Activated T-cell treated with anti-CD3 and anti-CD28 coated beads, Interleukin-2, amount 50 U/mL, for 72 hours (primary cell): ENCODE results near the gene IYD. TPM values are rescaled to one million over a fixed set of nuclear protein-coding genes. Genes with fewer than 3 reads are reported as not detected.
"Not testable (repeated sequence)": the region's sequence is repeated elsewhere in the genome, so short reads cannot be mapped to it uniquely, and the experiment has no call there.

ENCODE experiments used
- ATAC-seq, 2 donors: fragments of 150-1000 bp; cut with Tn5 transposase; replicated peaks in 1 of 2; 2 replicates each; pipeline ENCODE4 v1.10.0; 2021; ENCODE audit warnings: moderate library complexity in 2 of 2, mild to moderate bottlenecking in 1 of 2
- DNase-seq, 2 donors: peaks; one replicate each; pipeline ENCODE4 v3.0.0; 2021 to 2022; ENCODE audit warnings: mixed read lengths in 1 of 2
- H3K27ac Mint-ChIP-seq: one replicate; pipeline ENCODE4 v1.8.0; 2022; ENCODE audit warnings: mild to moderate bottlenecking, moderate library complexity, mixed read lengths
- H3K27me3 Mint-ChIP-seq: one replicate; pipeline ENCODE4 v1.8.0; 2022; ENCODE audit warnings: low read depth, mixed read lengths
- H3K36me3 Mint-ChIP-seq, 2 donors: one replicate each; pipeline ENCODE4 v1.8.0; 2022; ENCODE audit warnings: mixed read lengths in 2 of 2, mild to moderate bottlenecking in 1 of 2; ENCODE audit not compliant: insufficient read depth in 2 of 2
- H3K4me1 Mint-ChIP-seq: one replicate; pipeline ENCODE4 v1.8.0; 2022; ENCODE audit warnings: low read depth, mixed read lengths
- H3K4me3 Mint-ChIP-seq, 2 donors: one replicate each; pipeline ENCODE4 v1.8.0; 2022; ENCODE audit warnings: mild to moderate bottlenecking in 2 of 2, mixed read lengths in 2 of 2, moderate library complexity in 2 of 2
- H3K9me3 Mint-ChIP-seq, 2 donors: one replicate each; pipeline ENCODE4 v1.8.0; 2022; ENCODE audit warnings: mixed read lengths in 2 of 2
- total RNA-seq, 2 donors: library from RNA; stranded (reverse); gene quantifications; one replicate each; pipeline ENCODE4 v1.2.3, GENCODE V29; 2022

Gene IYD
- total RNA-seq, 2 donors from 2014 or later = not detected

DNA sequence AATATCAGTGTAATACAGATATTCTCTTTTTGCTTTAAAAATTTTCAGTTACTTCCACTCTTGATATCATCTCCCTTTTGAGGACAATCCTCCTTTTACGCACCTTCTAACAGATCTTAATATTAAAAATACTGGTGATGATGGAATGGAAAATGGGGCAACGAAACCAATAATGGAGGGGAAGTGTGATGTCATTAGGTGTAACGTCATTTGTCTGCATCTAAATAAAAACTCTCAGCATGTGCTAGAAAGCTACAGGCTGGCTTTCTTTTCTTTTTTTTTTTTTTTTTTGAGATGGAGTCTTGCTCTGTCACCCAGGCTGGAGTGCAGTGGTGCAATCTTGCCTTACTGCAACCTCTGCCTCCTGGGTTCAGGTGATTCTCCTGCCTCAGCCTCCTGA is 66.5 kb downstream of the IYD start:
- peaks cover 1 to 3% of the 10 kb centered on the region in 2 donors for H3K9me3 Mint-ChIP-seq
- H3K36me3 Mint-ChIP-seq = peaks cover 2 to 3% of the 10 kb centered on the region in 2 donors
- no peak for DNase-seq
- H3K4me1 Mint-ChIP-seq = no peaks in the 10 kb centered on the region
- H3K27ac Mint-ChIP-seq = no peak overlapping the region
- no peak overlapping the region for H3K4me3 Mint-ChIP-seq
- no peak for ATAC-seq
- peaks cover 8% of the 10 kb centered on the region for H3K27me3 Mint-ChIP-seq

DNA sequence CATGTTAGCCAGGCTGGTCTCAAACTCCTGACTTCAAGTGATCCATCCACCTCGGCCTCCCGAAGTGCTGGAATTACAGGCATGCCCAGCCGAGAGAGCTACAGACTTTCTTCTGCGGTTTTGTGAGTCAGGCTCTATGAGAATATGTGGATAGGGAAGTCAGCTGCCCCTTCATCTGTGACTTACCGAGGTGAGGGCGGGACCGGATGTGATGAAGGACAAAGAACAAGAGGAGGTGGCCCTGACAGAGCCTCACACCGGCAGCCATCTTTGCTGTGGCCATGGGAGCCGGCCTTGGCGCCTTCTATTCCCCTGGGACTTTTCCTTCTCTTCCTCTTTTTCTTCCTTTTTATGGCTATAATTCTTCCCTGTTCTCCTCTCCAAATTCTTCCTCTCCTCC is 67.0 kb downstream of the IYD start:
- H3K9me3 Mint-ChIP-seq = peaks cover 3% of the 10 kb centered on the region in 2 donors
- DNase-seq (no peak), ATAC-seq (no peak)
- peaks cover 2 to 3% of the 10 kb centered on the region in 2 donors for H3K36me3 Mint-ChIP-seq
- no peak overlapping the region for H3K27ac Mint-ChIP-seq
- H3K4me1 Mint-ChIP-seq = no peaks in the 10 kb centered on the region
- peaks cover 8% of the 10 kb centered on the region for H3K27me3 Mint-ChIP-seq
- H3K4me3 Mint-ChIP-seq = no peak overlapping the region

DNA sequence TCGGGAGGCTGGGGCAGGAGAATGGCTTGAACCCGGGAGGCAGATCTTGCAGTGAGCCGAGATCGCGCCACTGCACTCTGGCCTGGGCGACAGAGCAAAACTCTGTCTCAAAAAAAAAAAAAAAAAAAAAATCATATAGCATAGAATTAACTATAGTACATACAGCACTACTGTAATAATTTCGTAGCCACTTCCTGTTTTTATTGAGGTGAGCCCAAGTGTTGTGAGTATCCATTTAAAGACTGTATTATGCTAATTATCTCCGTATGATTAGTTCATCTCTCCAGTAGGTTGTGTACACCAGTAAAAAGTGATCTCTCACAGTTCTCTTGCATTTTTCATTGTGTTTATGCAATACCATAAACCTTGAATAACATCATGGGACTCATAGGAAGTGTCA is 70.6 kb downstream of the IYD start:
- H3K9me3 Mint-ChIP-seq = peaks cover 3 to 4% of the 10 kb centered on the region in 2 donors
- H3K36me3 Mint-ChIP-seq = peaks cover 2 to 3% of the 10 kb centered on the region in 2 donors
- no peaks in the 10 kb centered on the region for H3K4me1 Mint-ChIP-seq
- H3K27me3 Mint-ChIP-seq = peaks cover 11% of the 10 kb centered on the region
- H3K27ac Mint-ChIP-seq = no peak overlapping the region
- no peak for ATAC-seq
- no peak overlapping the region for H3K4me3 Mint-ChIP-seq
- no peak for DNase-seq

DNA sequence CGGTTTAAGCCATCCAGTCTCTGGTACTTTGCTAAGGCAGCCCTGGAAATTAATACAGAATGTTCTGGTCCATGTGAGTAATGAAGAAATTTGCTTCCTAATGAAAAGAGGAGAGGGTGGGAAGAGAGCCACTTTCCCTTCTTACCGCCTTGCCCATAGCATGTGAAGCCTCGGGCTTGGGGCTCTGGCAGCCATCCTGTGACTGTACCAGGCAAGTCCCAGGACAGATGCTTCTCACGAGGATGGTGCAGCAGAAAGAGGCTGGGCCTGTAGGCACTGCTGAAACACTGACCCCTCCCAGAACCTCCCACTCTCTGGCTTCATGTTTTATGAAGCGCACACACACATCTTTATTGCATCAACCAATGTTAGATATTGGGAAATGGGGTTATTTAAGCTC is 74.8 kb downstream of the IYD start:
- DNase-seq (no peak), ATAC-seq (no peak)
- Mint-ChIP-seq H3K27me3 (peaks cover 17% of the 10 kb centered on the region), H3K27ac (no peak overlapping the region), H3K9me3 (peaks cover 3% of the 10 kb centered on the region in 2 donors), H3K4me1 (no peaks in the 10 kb centered on the region), H3K4me3 (no peak overlapping the region), H3K36me3 (peaks cover under 1 to 3% of the 10 kb centered on the region in 2 donors)

DNA sequence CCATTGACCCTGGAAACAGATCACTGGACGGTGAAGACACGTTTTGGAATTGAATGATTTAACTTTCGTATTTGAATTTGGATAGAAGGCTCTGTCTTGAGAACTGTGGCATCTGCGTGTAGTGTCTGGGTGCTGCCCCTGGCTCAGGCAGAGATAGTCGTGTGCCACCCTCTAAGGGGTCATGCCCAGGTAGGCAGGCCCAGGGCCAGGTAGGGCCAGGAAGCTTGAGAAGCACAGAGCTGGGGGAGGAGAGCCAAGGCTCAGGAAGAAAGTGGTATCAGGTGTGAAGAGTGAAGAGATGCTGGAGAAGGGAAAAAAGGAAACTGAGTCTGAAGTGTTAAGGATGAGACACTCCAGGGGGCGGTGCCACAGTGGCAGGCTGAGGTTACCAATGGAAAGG is 75.5 kb downstream of the IYD start:
- ATAC-seq = no peak
- H3K27ac Mint-ChIP-seq = no peak overlapping the region
- peaks cover 17% of the 10 kb centered on the region for H3K27me3 Mint-ChIP-seq
- no peaks in the 10 kb centered on the region for H3K4me1 Mint-ChIP-seq
- no peak overlapping the region for H3K4me3 Mint-ChIP-seq
- H3K36me3 Mint-ChIP-seq = peaks cover 0 to 3% of the 10 kb centered on the region in 2 donors
- peaks cover 3% of the 10 kb centered on the region in 2 donors for H3K9me3 Mint-ChIP-seq
- no peak for DNase-seq

DNA sequence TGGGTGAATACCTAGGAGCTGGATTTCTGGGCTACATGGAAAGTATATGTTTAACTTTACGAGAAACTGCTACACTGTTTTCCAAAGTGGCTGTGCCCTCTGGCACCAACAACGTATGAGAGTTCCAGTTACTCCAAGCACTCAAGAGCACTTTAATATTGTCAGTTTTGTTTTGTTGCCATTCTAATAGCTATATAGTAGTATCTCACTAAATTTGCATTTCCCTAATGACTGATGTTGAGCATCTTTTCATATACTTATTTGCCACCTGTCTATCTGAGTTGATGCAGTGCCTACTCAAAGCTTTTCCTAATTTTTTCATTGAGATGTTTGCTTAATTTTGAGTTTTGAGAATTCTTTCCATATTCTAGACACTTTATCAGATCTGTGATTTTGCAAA is 76.7 kb downstream of the IYD start:
- no peak for DNase-seq
- no peaks in the 10 kb centered on the region for H3K36me3 Mint-ChIP-seq
- no peaks in the 10 kb centered on the region for H3K4me1 Mint-ChIP-seq
- ATAC-seq = no peak
- H3K27ac Mint-ChIP-seq = no peak overlapping the region
- no peak overlapping the region for H3K4me3 Mint-ChIP-seq
- H3K27me3 Mint-ChIP-seq = peaks cover 17% of the 10 kb centered on the region
- peaks cover 0 to 3% of the 10 kb centered on the region in 2 donors for H3K9me3 Mint-ChIP-seq

DNA sequence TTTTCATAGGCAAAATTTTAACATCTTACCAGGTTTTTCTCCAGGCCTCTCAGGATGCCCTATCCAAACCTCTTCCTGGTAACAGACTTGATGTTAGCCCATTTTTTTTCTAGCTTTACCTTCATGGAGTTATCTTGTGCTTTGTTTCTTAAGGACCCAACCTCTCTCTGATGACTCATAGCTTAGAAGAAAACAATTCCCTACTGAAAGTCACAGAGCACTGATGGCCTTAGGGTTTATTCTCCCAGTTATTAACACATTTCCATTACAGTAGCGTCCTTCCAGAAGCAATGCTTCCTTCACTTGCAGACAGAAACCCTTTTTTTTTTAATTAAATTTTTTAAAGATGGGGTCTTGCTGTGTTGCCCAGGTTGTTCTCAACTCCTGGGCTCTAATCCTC is 79.4 kb downstream of the IYD start:
- Mint-ChIP-seq H3K27ac (no peak overlapping the region), H3K4me1 (no peaks in the 10 kb centered on the region), H3K27me3 (peaks cover 17% of the 10 kb centered on the region), H3K36me3 (no peaks in the 10 kb centered on the region), H3K4me3 (no peak overlapping the region), H3K9me3 (no peaks in the 10 kb centered on the region)
- no peak for ATAC-seq
- DNase-seq = no peak

DNA sequence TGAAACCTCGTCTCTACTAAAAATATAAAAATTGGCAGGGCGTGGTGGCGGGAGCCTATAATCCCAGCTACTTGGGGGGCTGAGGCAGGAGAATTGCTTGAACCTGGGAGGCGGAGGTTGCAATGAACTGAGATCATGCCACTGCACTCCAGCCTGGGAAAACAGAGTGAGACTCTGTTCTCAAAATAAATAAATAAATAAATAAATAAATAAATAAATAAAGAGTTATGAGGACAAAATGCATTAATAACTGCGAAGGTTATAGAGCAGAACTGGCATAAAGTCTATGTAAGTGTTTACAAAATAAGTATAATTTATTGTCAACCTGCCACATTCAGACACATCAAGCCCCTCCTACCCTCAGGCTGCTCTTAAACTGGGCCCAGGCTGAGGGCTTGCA is 80.2 kb downstream of the IYD start:
- not testable (repeated sequence) for DNase-seq, ATAC-seq, H3K4me3 Mint-ChIP-seq, H3K36me3 Mint-ChIP-seq, H3K4me1 Mint-ChIP-seq, H3K9me3 Mint-ChIP-seq, H3K27ac Mint-ChIP-seq
- H3K27me3 Mint-ChIP-seq = peaks cover 17% of the 10 kb centered on the region

DNA sequence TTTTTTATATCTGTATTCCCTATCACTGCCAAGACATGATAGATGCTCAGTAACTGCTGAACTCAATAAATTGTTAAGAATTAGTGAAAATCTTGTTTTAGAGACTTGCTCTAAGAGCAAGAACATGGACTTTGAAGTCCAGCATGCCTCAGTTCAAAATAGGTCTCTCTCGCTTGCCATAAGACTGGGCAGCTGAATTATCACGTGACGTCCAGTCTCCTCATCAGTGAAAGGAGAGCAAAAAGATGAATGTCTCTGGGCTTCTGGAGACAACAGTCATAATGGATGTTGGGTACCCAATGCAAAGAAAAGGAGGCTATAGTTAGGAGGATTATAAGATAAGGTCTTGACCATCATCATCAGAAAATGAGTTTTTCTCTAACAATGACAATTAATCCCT is 82.1 kb downstream of the IYD start:
- H3K27ac Mint-ChIP-seq = no peak overlapping the region
- H3K4me3 Mint-ChIP-seq = no peak overlapping the region
- H3K36me3 Mint-ChIP-seq = no peaks in the 10 kb centered on the region
- DNase-seq (no peak), ATAC-seq (no peak)
- H3K4me1 Mint-ChIP-seq = no peaks in the 10 kb centered on the region
- no peaks in the 10 kb centered on the region for H3K9me3 Mint-ChIP-seq
- H3K27me3 Mint-ChIP-seq = peaks cover 10% of the 10 kb centered on the region

DNA sequence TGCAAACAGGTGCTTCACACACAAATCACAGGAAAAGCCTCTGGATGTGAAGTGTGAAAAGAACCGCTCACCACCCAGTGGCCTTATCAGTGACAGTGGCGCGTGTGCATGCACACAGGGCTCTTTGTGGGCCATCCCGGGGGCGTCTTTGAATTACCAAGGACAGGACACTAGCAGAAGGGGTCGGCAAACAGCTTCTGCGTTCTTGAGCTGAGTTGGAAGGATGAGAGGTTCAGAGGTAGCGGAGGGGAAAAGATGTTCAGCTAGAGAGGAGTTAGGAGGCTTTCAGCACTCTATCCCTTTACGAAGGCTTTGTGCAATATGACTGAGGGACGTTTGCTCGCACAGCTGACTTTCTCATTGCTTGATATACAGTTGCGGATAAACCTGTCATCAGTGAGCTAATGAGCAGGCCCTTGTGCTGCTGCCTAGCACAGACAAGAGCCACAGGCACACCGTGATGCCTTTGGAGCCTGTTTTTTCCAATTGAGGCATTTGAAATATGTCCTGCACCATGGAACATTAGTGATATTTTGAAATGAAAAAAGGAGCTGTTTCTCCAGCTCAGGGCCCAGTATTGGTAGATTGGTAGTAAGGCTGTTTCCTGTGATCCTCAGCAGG is 83.1 kb downstream of the IYD start:
- H3K4me1 Mint-ChIP-seq = no peaks in the 10 kb centered on the region
- H3K27me3 Mint-ChIP-seq = peaks cover 11% of the 10 kb centered on the region
- no peak for ATAC-seq
- no peaks in the 10 kb centered on the region for H3K9me3 Mint-ChIP-seq
- H3K4me3 Mint-ChIP-seq = no peak overlapping the region
- H3K36me3 Mint-ChIP-seq = no peaks in the 10 kb centered on the region
- no peak for DNase-seq
- no peak overlapping the region for H3K27ac Mint-ChIP-seq

DNA sequence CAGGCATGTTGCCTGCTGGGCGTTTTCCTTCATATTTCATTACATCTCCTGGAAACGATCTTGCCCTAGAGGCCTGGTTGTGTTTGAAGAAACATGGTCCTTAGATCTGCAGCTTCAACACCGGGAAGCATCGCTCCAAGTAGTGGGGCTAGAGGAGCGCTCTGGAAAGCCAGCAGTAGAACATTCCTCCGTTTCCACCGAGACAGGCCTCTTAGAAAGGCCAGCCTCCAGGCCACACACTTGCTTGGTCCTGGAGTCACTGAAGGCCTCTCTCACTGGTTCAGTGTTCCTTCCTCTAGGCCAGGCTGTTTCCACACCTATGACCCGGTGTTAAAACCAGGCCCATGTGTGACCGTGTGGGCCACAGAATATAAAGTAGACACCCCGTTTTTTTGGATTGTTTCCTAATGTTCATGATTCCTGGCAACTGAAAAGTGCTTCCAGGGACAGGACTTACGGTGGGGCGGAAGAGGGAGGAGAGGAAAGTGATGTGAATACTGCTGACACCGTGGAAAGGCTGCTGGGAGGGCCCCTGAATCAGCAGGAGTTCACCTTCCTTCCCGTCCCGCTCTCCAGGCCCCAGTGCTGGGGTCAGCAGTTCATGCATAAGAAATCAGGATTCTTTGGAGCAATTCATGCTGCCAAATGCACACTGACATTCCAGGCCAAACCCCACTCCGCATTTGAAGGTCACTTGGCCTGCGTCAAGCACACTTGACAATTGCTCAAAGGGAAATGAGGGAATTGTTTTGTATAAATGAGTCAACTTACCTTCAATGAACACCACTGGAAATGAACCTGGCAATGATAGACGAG is 83.8 kb downstream of the IYD start:
- DNase-seq (no peak), ATAC-seq (no peak)
- H3K9me3 Mint-ChIP-seq = no peaks in the 10 kb centered on the region
- no peak overlapping the region for H3K4me3 Mint-ChIP-seq
- H3K27ac Mint-ChIP-seq = no peak overlapping the region
- H3K4me1 Mint-ChIP-seq = no peaks in the 10 kb centered on the region
- H3K36me3 Mint-ChIP-seq = no peaks in the 10 kb centered on the region
- peaks cover 13% of the 10 kb centered on the region for H3K27me3 Mint-ChIP-seq

DNA sequence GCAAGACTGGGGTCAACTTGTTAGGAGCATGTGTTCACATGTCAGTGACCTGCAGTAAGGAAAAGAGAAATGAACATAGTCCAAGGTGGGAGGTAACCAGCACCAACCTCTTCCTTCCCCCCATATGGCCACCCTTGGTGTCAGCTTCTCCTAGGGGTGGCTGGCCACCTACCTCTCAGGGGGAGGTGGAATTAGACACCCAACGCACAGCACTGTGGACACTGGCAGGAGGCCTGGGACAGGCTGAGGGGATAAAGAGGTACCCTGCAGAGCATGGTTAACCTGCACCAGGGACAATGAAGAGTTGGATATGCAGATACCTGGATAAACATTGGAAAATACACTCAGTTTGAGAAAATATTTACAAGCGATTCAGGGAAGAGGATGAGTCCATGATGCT is 84.5 kb downstream of the IYD start:
- H3K4me1 Mint-ChIP-seq = no peaks in the 10 kb centered on the region
- H3K27me3 Mint-ChIP-seq = peaks cover 19% of the 10 kb centered on the region
- no peak overlapping the region for H3K27ac Mint-ChIP-seq
- H3K9me3 Mint-ChIP-seq = no peaks in the 10 kb centered on the region
- H3K4me3 Mint-ChIP-seq = no peak overlapping the region
- ATAC-seq = no peak
- DNase-seq = no peak
- H3K36me3 Mint-ChIP-seq = no peaks in the 10 kb centered on the region
